GM23248 (cell line): ENCODE data around the gene DNM1.

Source experiments
- EZH2 ChIP-seq: fragments of 200-600 bp; sonication (generic); IDR thresholded peaks from 2 replicates; pipeline ENCODE4 v1.6.1; 2018; ENCODE audit warnings: antibody characterized with exemption, mild to moderate bottlenecking; ENCODE audit not compliant: insufficient read depth, poor library complexity, severe bottlenecking
- EZH2phosphoT487 ChIP-seq: fragments of 200-600 bp; sonication (generic); IDR thresholded peaks from 2 replicates; pipeline ENCODE4 v1.6.1; 2018; ENCODE audit warnings: antibody characterized with exemption, moderate library complexity, mild to moderate bottlenecking, low read depth; ENCODE audit not compliant: insufficient read depth

GRCh38 chr9:128192601-128193371 is 10.4 kb upstream of the DNM1 start:
- TF ChIP-seq EZH2phosphoT487, result no peak
- no peak for TF ChIP-seq EZH2
